BJ (cell line): ENCODE data around the gene STPG1. TPM values are rescaled to one million over a fixed set of nuclear protein-coding genes. Genes with fewer than 3 reads are reported as not detected.

Source experiments
- CTCF ChIA-PET: fragments of 350-600 bp; formaldehyde crosslinking; extraction: SDS; loops from one replicate; lab custom pipeline; 2021; ENCODE audit warnings: antibody characterized with exemption, inconsistent platforms; lab: Yijun Ruan, JAX
- POLR2A ChIA-PET: fragments of 300-600 bp; sonication (Branson Sonifier 250); formaldehyde crosslinking; extraction: SDS; loops from one replicate; lab custom pipeline; 2021; ENCODE audit warnings: antibody characterized with exemption; lab: Charles Lee
- DNase-seq: peaks from one replicate; pipeline ENCODE4 v3.0.0-alpha.2; 2011; ENCODE audit warnings: low read depth
- H3K27me3 ChIP-seq: 2 replicates; pipeline ENCODE4 v1.6.0; 2011; ENCODE audit warnings: low read length; ENCODE audit not compliant: control insufficient read depth, insufficient read depth
- H3K36me3 ChIP-seq: 2 replicates; pipeline ENCODE4 v1.5.1; 2011; ENCODE audit warnings: low read length; ENCODE audit not compliant: control insufficient read depth, insufficient read depth
- H3K4me3 ChIP-seq: 2 replicates; pipeline ENCODE4 v1.5.1; 2011; ENCODE audit warnings: low read depth, mild to moderate bottlenecking, control low read depth, low read length
- CTCF ChIP-seq: IDR thresholded peaks from 2 replicates; pipeline ENCODE4 v1.5.1; 2011; ENCODE audit warnings: low read depth, mild to moderate bottlenecking, control low read depth, inconsistent platforms, low read length, moderate library complexity; ENCODE audit not compliant: insufficient read depth
- polyA plus RNA-seq: library from polyadenylated mRNA; depleted of rRNA; stranded (reverse); fragments of >200 nt; gene quantifications from 2 replicates; pipeline ENCODE4 v1.2.3, GENCODE V29; 2011

Gene STPG1
- polyA plus RNA-seq, 1 experiment, result 10.3 TPM

- no peak overlapping the region for H3K4me3 ChIP-seq
- no peaks in the 10 kb centered on the region for H3K36me3 ChIP-seq
- peaks cover 23% of the 10 kb centered on the region for H3K27me3 ChIP-seq
- CTCF ChIA-PET, result interaction anchor here (0.6 to 1.3 kb wide), 2 partner anchors 52 to 139 kb away, joined by 3 to 4 read pairs; no protein-coding TSS in a partner anchor
- DNase-seq, result no peak
- POLR2A ChIA-PET, result no interaction called here
- TF ChIP-seq CTCF, result no peak
These were observed 72.8 kb downstream of the STPG1 start for GRCh38 chr1:24340770-24341169.

GRCh38 chr1:24339996-24340395 is 73.6 kb downstream of the STPG1 start:
- ChIA-PET POLR2A (no interaction called here), CTCF (no interaction called here)
- no peak for TF ChIP-seq CTCF
- no peak for DNase-seq
- H3K36me3 ChIP-seq, result no peaks in the 10 kb centered on the region
- H3K4me3 ChIP-seq, result no peak overlapping the region
- peaks cover 24% of the 10 kb centered on the region for H3K27me3 ChIP-seq

DNA sequence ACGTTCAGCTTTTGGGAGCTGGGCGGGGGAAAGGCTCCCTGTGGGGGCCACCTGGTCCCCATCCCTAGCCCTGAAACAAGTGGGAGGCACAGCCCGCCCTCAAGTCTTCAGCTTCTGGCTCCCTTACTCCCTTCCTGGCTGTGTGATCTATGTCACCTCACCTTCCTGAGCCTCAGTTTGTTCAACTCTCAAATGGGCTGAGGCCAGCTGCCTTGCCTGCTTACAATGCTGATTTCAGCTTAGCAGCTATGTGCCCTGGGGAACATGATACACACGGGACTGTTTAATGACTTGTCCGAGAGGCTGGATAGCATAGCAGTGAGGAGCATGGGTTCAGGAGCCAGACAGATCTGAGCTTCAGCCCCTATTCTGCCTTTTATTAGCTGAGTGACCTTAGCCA is 75.1 kb downstream of the STPG1 start:
- ChIA-PET POLR2A (no interaction called here), CTCF (interaction anchor here (0.7 to 1.2 kb wide), 2 partner anchors 11 to 13 kb away, joined by 3 to 5 read pairs; no protein-coding TSS in a partner anchor)

DNA sequence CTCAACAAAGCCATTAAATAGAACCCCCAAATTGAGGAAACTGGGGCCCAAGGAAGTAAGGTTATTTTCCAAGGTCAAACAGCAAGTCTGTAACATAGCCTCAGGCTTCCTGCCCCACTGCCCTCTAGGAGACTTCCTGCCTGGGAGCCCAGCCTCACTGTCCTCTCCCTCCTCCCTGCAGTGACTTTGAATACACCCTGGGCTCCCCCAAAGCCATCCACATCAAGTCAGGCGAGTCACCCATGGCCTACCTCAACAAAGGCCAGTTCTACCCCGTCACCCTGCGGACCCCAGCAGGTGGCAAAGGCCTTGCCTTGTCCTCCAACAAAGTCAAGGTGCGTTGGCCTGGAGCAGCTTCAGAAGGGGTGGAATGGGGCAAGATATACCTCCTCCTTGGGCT is 76.1 kb downstream of the STPG1 start:
- Histone ChIP-seq H3K27me3 (peaks cover 27% of the 10 kb centered on the region), H3K4me3 (no peak overlapping the region), H3K36me3 (no peaks in the 10 kb centered on the region)
- DNase-seq, result no peak
- ChIA-PET CTCF (no interaction called here), POLR2A (no interaction called here)
- TF ChIP-seq CTCF, result no peak

More for the DNA sequence above, 75.1 kb downstream of the STPG1 start:
- peaks cover 29% of the 10 kb centered on the region for H3K27me3 ChIP-seq
- no peak for DNase-seq
- no peak overlapping the region for H3K4me3 ChIP-seq
- no peaks in the 10 kb centered on the region for H3K36me3 ChIP-seq
- no peak for TF ChIP-seq CTCF

GRCh38 chr1:24336075-24336474 is 77.5 kb downstream of the STPG1 start:
- POLR2A ChIA-PET, result no interaction called here
- H3K27me3 ChIP-seq, result peaks cover 21% of the 10 kb centered on the region
- DNase-seq, result no peak

More at GRCh38 chr1:24336075-24336474, 77.5 kb downstream of the STPG1 start:
- H3K4me3 ChIP-seq, result no peak overlapping the region
- H3K36me3 ChIP-seq, result no peaks in the 10 kb centered on the region
- CTCF ChIA-PET, result interaction anchor here (2.2 kb wide), 1 partner anchor 134 kb away, joined by 9 read pairs; no protein-coding TSS in a partner anchor
- no peak for TF ChIP-seq CTCF
